GM23338 (cell line): ENCODE results near the gene HSPBP1. TPM values are rescaled to one million over a fixed set of nuclear protein-coding genes. Genes with fewer than 3 reads are reported as not detected.

ENCODE experiments used
- ATAC-seq: fragments of 200-7000 bp; cut with Tn5 transposase; 3 replicates; pipeline ENCODE4 v1.9.1; 2020
- DNase-seq: peaks from one replicate; pipeline ENCODE4 v3.0.0-alpha.2; 2015; ENCODE audit warnings: low spot score
- H2AFZ ChIP-seq: fragments of 200-600 bp; sonication (generic); 2 replicates; pipeline ENCODE4 v1.8.0; 2016; ENCODE audit warnings: antibody characterized with exemption, mild to moderate bottlenecking, moderate library complexity
- H3F3A ChIP-seq: fragments of 200-600 bp; sonication (generic); replicated peaks from 2 replicates; pipeline ENCODE4 v1.8.0; 2017; ENCODE audit warnings: antibody characterized with exemption, mixed run types, low read depth
- H3K27ac ChIP-seq: fragments of 200-600 bp; sonication (generic); 2 replicates; pipeline ENCODE4 v1.6.1; 2016; ENCODE audit warnings: low read depth
- H3K27me3 ChIP-seq: fragments of 200-600 bp; sonication (generic); 2 replicates; pipeline ENCODE4 v1.8.0; 2016; ENCODE audit warnings: mild to moderate bottlenecking, mixed run types, moderate library complexity; ENCODE audit not compliant: insufficient read depth
- H3K36me3 ChIP-seq: fragments of 200-600 bp; sonication (generic); 2 replicates; pipeline ENCODE4 v1.8.0; 2016; ENCODE audit warnings: mild to moderate bottlenecking; ENCODE audit not compliant: insufficient read depth
- H3K4me1 ChIP-seq: fragments of 200-600 bp; sonication (generic); 2 replicates; pipeline ENCODE4 v1.8.0; 2016; ENCODE audit warnings: mild to moderate bottlenecking, moderate library complexity; ENCODE audit not compliant: insufficient read depth
- H3K4me2 ChIP-seq: fragments of 200-600 bp; sonication (generic); 2 replicates; pipeline ENCODE4 v1.7.1; 2017; ENCODE audit warnings: mixed run types
- H3K4me3 ChIP-seq: fragments of 200-600 bp; sonication (generic); 2 replicates; pipeline ENCODE4 v1.6.1; 2016; ENCODE audit warnings: mixed run types
- H3K79me2 ChIP-seq: fragments of 200-600 bp; sonication (generic); replicated peaks from 2 replicates; pipeline ENCODE4 v1.8.0; 2017; ENCODE audit warnings: mild to moderate bottlenecking; ENCODE audit not compliant: insufficient read depth
- H3K9me2 ChIP-seq: fragments of 200-600 bp; sonication (generic); 2 replicates; pipeline ENCODE4 v1.8.0; 2017; ENCODE audit not compliant: insufficient read depth
- H4K20me1 ChIP-seq: fragments of 200-600 bp; sonication (generic); replicated peaks from 2 replicates; pipeline ENCODE4 v1.8.0; 2017; ENCODE audit warnings: mild to moderate bottlenecking; ENCODE audit not compliant: insufficient read depth
- H3K27ac Mint-ChIP-seq: 2 replicates; pipeline ENCODE4 v1.8.0; 2020; ENCODE audit warnings: inconsistent platforms, mild to moderate bottlenecking, moderate library complexity, mixed read lengths
- H3K27me3 Mint-ChIP-seq: 3 replicates; pipeline ENCODE4 v1.8.0; 2022; ENCODE audit warnings: low read depth, mild to moderate bottlenecking, moderate library complexity, mixed read lengths, inconsistent platforms; ENCODE audit not compliant: insufficient read depth, poor library complexity
- H3K36me3 Mint-ChIP-seq: 3 replicates; pipeline ENCODE4 v1.8.0; 2021; ENCODE audit warnings: low read depth, mild to moderate bottlenecking, inconsistent platforms, moderate library complexity, mixed read lengths
- H3K4me1 Mint-ChIP-seq: 3 replicates; pipeline ENCODE4 v1.8.0; 2020; ENCODE audit warnings: mild to moderate bottlenecking, inconsistent platforms, mixed read lengths
- H3K4me3 Mint-ChIP-seq: 3 replicates; pipeline ENCODE4 v1.8.0; 2021; ENCODE audit warnings: moderate library complexity, mild to moderate bottlenecking, inconsistent platforms, mixed read lengths
- H3K9me3 Mint-ChIP-seq: 3 replicates; pipeline ENCODE4 v1.8.0; 2020; ENCODE audit warnings: moderate library complexity, mild to moderate bottlenecking, inconsistent platforms, mixed read lengths
- CREB1 ChIP-seq: fragments of 250-450 bp; sonication (Bioruptor Pico); IDR thresholded peaks from 2 replicates; pipeline ENCODE4 v1.5.0; 2020; ENCODE audit warnings: low read depth, mild to moderate bottlenecking, moderate library complexity
- CTCF ChIP-seq, 2 experiments: fragments of 200-600 bp in 1 of 2; sonication (generic) in 1 of 2; conservative IDR thresholded peaks; 2 replicates each; pipeline versions ENCODE4 v1.5.1 to v1.6.1; 2016 to 2017; ENCODE audit warnings: antibody characterized with exemption in 2 of 2, low read depth in 2 of 2, mild to moderate bottlenecking in 2 of 2, moderate library complexity in 1 of 2
- EZH2 ChIP-seq: fragments of 200-600 bp; sonication (generic); IDR thresholded peaks from one replicate; pipeline ENCODE4 v1.8.0; 2017; ENCODE audit warnings: antibody characterized with exemption, mild to moderate bottlenecking, low read depth; ENCODE audit not compliant: unreplicated experiment
- EZH2phosphoT487 ChIP-seq: fragments of 200-600 bp; sonication (generic); IDR thresholded peaks from one replicate; pipeline ENCODE4 v1.8.1; 2018; ENCODE audit warnings: antibody characterized with exemption; ENCODE audit not compliant: unreplicated experiment
- JUNB ChIP-seq: IDR thresholded peaks from one replicate; pipeline ENCODE4 v1.6.1; 2016; ENCODE audit warnings: antibody characterized with exemption; ENCODE audit not compliant: unreplicated experiment
- NANOG ChIP-seq: IDR thresholded peaks from 2 replicates; pipeline ENCODE4 v1.6.1; 2016; ENCODE audit warnings: antibody characterized with exemption, borderline replicate concordance
- POLR2AphosphoS5 ChIP-seq: IDR thresholded peaks from 2 replicates; pipeline ENCODE4 v1.6.1; 2016; ENCODE audit warnings: antibody characterized with exemption, low read depth
- STAT1 ChIP-seq: IDR thresholded peaks from one replicate; pipeline ENCODE4 v1.6.1; 2016; ENCODE audit warnings: antibody characterized with exemption; ENCODE audit not compliant: unreplicated experiment
- ZNF114 ChIP-seq: fragments of 250-450 bp; sonication (Bioruptor Pico); IDR thresholded peaks from 2 replicates; pipeline ENCODE4 v1.5.0; 2020; ENCODE audit warnings: mild to moderate bottlenecking, moderate library complexity
- ZNF331 ChIP-seq: fragments of 250-450 bp; sonication (Bioruptor Pico); IDR thresholded peaks from 2 replicates; pipeline ENCODE4 v1.5.0; 2020; ENCODE audit warnings: low read depth, mild to moderate bottlenecking, moderate library complexity
- polyA plus RNA-seq: library from polyadenylated mRNA; unstranded; fragments of >200 nt; fragmentation: Nextera tagmentation; extraction: Ambion mirVana; gene quantifications from 2 replicates; pipeline ENCODE4 v1.2.1, GENCODE V29; 2016
- total RNA-seq: library from RNA; depleted of rRNA; stranded (reverse); fragments of >200 nt; shearing (Covaris generic); gene quantifications from 2 replicates; pipeline ENCODE4 v1.2.3, GENCODE V29; 2014
- TF ChIP-seq, protein P1 (sequence below): IDR thresholded peaks from one replicate; pipeline ENCODE4 v1.6.1; 2018; ENCODE audit warnings: antibody characterized with exemption; ENCODE audit not compliant: unreplicated experiment
- TF ChIP-seq, protein P2 (sequence below): fragments of 250-450 bp; sonication (Bioruptor Pico); IDR thresholded peaks from 2 replicates; pipeline ENCODE4 v1.5.0; 2020; ENCODE audit warnings: mild to moderate bottlenecking, moderate library complexity

The HSPBP1 gene
- total and polyA plus RNA-seq, 2 experiments from 2014 or later, result 83.6 to 91.1 TPM

DNA sequence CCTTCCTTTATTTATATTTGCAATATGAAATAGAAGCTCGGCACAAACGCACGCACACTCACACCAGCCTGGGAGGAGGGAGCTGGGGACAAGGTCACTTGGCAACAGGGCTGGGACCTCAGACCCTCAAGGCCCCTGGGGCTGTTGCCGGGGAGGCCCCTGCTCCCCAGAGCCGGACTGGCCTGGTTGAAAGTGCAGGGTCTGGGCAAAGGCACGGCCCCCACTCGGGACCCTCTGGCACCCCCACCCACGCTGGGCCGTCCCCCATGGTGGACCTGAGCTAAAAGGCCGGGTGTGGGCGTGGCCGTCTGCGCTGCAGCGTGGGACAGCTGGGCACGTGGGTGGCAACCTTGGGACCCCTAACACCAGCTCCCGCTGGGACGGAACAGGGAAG is 50.1 kb downstream of the HSPBP1 start:
- Mint-ChIP-seq H3K4me1 (peaks cover 4% of the 10 kb centered on the region; the same call in 2 of the 3 replicates), H3K27ac (no peak overlapping the region), H3K36me3 (peaks cover 25% of the 10 kb centered on the region), H3K4me3 (no peak overlapping the region), H3K9me3 (no peaks in the 10 kb centered on the region), H3K27me3 (peaks cover 11% of the 10 kb centered on the region)
- no peaks in the 10 kb centered on the region for H3K9me2 ChIP-seq
- no peak overlapping the region for H3K4me2 ChIP-seq
- TF ChIP-seq STAT1 (no peak), JUNB (no peak), EZH2phosphoT487 (no peak), CTCF (conservative IDR thresholded peaks at IDR 0.05; ENCODE audit: low read depth in 2 of 2) (no peak), EZH2 (no peak), NANOG (no peak), POLR2AphosphoS5 (no peak), ZNF331 (CRISPR knock-in tag) (no peak), CREB1 (no peak), ZNF114 (CRISPR knock-in tag) (no peak)
- TF ChIP-seq, protein P1, sequence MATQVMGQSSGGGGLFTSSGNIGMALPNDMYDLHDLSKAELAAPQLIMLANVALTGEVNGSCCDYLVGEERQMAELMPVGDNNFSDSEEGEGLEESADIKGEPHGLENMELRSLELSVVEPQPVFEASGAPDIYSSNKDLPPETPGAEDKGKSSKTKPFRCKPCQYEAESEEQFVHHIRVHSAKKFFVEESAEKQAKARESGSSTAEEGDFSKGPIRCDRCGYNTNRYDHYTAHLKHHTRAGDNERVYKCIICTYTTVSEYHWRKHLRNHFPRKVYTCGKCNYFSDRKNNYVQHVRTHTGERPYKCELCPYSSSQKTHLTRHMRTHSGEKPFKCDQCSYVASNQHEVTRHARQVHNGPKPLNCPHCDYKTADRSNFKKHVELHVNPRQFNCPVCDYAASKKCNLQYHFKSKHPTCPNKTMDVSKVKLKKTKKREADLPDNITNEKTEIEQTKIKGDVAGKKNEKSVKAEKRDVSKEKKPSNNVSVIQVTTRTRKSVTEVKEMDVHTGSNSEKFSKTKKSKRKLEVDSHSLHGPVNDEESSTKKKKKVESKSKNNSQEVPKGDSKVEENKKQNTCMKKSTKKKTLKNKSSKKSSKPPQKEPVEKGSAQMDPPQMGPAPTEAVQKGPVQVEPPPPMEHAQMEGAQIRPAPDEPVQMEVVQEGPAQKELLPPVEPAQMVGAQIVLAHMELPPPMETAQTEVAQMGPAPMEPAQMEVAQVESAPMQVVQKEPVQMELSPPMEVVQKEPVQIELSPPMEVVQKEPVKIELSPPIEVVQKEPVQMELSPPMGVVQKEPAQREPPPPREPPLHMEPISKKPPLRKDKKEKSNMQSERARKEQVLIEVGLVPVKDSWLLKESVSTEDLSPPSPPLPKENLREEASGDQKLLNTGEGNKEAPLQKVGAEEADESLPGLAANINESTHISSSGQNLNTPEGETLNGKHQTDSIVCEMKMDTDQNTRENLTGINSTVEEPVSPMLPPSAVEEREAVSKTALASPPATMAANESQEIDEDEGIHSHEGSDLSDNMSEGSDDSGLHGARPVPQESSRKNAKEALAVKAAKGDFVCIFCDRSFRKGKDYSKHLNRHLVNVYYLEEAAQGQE, result no peak
- TF ChIP-seq, protein P2, sequence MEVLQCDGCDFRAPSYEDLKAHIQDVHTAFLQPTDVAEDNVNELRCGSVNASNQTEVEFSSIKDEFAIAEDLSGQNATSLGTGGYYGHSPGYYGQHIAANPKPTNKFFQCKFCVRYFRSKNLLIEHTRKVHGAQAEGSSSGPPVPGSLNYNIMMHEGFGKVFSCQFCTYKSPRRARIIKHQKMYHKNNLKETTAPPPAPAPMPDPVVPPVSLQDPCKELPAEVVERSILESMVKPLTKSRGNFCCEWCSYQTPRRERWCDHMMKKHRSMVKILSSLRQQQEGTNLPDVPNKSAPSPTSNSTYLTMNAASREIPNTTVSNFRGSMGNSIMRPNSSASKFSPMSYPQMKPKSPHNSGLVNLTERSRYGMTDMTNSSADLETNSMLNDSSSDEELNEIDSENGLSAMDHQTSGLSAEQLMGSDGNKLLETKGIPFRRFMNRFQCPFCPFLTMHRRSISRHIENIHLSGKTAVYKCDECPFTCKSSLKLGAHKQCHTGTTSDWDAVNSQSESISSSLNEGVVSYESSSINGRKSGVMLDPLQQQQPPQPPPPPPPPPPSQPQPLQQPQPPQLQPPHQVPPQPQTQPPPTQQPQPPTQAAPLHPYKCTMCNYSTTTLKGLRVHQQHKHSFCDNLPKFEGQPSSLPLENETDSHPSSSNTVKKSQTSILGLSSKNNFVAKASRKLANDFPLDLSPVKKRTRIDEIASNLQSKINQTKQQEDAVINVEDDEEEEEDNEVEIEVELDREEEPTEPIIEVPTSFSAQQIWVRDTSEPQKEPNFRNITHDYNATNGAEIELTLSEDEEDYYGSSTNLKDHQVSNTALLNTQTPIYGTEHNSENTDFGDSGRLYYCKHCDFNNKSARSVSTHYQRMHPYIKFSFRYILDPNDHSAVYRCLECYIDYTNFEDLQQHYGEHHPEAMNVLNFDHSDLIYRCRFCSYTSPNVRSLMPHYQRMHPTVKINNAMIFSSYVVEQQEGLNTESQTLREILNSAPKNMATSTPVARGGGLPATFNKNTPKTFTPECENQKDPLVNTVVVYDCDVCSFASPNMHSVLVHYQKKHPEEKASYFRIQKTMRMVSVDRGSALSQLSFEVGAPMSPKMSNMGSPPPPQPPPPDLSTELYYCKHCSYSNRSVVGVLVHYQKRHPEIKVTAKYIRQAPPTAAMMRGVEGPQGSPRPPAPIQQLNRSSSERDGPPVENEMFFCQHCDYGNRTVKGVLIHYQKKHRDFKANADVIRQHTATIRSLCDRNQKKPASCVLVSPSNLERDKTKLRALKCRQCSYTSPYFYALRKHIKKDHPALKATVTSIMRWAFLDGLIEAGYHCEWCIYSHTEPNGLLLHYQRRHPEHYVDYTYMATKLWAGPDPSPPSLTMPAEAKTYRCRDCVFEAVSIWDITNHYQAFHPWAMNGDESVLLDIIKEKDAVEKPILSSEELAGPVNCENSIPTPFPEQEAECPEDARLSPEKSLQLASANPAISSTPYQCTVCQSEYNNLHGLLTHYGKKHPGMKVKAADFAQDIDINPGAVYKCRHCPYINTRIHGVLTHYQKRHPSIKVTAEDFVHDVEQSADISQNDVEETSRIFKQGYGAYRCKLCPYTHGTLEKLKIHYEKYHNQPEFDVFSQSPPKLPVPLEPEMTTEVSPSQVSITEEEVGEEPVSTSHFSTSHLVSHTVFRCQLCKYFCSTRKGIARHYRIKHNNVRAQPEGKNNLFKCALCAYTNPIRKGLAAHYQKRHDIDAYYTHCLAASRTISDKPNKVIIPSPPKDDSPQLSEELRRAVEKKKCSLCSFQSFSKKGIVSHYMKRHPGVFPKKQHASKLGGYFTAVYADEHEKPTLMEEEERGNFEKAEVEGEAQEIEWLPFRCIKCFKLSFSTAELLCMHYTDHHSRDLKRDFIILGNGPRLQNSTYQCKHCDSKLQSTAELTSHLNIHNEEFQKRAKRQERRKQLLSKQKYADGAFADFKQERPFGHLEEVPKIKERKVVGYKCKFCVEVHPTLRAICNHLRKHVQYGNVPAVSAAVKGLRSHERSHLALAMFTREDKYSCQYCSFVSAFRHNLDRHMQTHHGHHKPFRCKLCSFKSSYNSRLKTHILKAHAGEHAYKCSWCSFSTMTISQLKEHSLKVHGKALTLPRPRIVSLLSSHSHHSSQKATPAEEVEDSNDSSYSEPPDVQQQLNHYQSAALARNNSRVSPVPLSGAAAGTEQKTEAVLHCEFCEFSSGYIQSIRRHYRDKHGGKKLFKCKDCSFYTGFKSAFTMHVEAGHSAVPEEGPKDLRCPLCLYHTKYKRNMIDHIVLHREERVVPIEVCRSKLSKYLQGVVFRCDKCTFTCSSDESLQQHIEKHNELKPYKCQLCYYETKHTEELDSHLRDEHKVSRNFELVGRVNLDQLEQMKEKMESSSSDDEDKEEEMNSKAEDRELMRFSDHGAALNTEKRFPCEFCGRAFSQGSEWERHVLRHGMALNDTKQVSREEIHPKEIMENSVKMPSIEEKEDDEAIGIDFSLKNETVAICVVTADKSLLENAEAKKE (CRISPR knock-in tag), result no peak
- H3K36me3 ChIP-seq, result no peaks in the 10 kb centered on the region; the same call in 1 of the 2 replicates
- ATAC-seq (no peak), DNase-seq (no peak)
- H3K79me2 ChIP-seq, result no peaks in the 10 kb centered on the region
- no peaks in the 10 kb centered on the region for H3K4me1 ChIP-seq
- H3K27me3 ChIP-seq, result no peaks in the 10 kb centered on the region
- no peak overlapping the region for H3K4me3 ChIP-seq
- H4K20me1 ChIP-seq, result peaks cover 3% of the 10 kb centered on the region
- H2AFZ ChIP-seq, result no peak overlapping the region
- H3F3A ChIP-seq, result no peaks in the 10 kb centered on the region
- H3K27ac ChIP-seq, result no peak overlapping the region
